Measurements from ENCODE around the gene CCL24.
"Not testable (repeated sequence)": the region's sequence is repeated elsewhere in the genome, so short reads cannot be mapped to it uniquely, and the experiment has no call there.

Gene CCL24

DNA sequence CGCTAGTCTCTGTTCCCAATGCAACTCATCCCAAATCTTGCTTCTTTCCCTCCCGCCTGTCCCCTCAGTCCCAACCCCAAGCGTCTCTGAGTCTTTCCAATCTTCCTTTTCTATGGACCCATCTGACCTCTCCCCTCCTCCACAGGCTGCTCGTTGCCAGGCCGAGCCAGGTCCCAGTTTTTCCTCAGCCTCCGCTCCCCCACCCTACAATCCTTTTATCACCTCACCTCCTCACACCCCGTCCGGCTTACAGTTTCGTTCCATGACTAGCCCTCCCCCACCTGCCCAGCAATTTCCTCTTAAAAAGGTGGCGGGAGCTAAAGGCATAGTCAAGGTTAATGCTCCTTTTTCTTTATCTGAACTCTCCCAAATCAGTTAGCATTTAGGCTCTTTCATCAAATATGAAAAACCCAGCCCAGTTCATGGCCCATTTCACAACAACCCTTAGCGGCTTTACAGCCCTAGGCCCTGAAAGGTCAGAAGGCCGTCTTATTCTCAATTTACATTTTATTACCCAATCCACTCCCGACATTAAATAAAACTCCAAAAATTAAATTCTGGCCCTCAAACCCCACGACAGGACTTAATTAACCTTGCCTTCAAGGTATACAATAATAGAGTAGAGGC is 32.8 kb downstream of the CCL24 start:
- DNase-seq (ENCODE audit: low spot score): not testable (repeated sequence)

- DNase-seq (ENCODE audit: low spot score): not testable (repeated sequence)
Observed at GRCh38 chr7:75779516-75779915, 34.1 kb downstream of the CCL24 start.

DNA sequence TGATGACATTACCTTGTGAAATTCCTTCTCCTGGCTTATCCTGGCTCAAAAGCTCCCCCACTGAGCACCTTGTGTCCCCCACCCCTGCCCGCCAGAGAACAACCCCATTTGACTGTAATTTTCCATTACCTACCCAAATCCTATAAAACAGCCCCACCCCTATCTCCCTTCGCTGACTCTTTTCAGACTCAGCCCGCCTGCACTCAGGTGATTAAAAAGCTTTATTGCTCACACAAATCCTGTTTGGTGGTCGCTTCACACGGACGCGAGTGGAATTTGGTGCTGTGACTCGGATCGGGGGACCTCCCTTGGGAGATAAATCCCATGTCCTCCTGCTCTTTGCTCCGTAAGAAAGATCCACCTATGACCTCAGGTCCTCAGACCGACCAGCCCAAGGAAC is 34.6 kb downstream of the CCL24 start:
- DNase-seq (ENCODE audit: low spot score): not testable (repeated sequence)

- DNase-seq (ENCODE audit: low spot score): no peak
Observed at GRCh38 chr7:75776295-75776971, 37.2 kb downstream of the CCL24 start.

DNA sequence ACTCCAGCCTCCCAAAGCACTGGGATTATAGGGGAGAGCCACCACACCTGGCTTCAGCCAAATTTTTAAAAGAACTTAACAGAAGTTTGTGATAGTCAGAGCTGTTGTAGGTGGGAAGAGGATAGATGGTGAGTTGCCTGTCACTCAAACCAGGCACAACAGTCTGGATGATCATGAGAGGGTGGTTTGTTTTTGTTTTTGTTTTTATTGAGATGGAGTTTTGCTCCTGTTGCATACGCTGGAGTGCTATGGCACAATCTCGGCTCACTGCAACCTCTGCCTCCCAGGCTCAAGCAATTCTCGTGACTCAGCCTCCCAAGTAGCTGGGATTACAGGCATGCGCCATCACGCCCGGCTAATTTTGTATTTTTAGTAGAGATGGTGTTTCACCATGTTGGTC is 39.6 kb downstream of the CCL24 start:
- DNase-seq (ENCODE audit: low spot score): not testable (repeated sequence)

DNA sequence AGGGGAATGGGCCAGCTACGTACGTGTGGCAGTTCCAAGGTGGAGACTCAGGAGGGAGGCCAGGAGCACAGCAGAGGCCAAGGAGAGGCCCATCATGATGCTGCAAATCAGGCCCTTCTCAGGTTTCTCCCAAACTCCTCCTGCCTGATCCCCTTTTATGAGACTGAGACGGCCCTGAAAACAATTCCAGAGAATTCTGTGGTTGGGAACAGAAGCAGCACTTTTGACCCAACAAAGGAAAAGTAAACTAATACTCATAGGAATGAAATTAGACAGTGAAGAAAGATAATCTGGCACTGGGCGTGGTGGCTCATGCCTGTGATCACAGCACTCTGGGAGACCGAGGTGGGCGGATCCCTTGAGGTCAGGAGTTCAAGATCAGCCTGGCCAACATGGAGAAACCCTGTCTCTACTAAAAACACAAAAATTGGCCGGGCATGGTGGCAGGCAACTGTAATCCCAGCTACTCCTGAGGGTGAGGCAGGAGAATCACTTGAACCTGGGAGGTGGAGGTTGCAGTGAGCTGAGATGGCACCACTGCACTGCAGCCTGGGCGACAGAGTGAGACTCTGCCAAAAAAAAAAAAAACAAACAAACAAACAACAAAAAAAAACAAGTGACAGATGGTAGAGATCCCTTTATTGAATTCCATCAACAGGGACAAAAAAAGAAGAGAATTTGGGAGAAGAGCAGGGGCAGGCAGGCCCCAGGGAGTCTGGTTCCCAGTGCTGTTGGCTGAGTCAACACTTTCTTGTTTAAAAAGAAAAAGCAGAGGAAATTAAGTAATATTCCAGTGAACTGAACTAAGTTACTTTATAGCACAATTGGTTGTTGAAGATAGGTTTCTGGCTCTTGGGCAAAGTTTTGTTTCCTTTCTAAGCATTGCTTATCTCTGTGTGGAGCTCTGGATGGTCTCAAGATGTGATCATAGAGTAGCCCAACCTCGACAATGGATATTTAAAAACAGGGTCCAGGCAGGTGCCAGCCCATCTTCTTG is 41.2 kb downstream of the CCL24 start, which contains the start of gene CCL26:
CCL26 (minus strand) TSS at position 131 of the 997 bp plus-strand sequence; CDS start at position 96, 35 bp downstream.
- no peak for DNase-seq (ENCODE audit: low spot score)

DNA sequence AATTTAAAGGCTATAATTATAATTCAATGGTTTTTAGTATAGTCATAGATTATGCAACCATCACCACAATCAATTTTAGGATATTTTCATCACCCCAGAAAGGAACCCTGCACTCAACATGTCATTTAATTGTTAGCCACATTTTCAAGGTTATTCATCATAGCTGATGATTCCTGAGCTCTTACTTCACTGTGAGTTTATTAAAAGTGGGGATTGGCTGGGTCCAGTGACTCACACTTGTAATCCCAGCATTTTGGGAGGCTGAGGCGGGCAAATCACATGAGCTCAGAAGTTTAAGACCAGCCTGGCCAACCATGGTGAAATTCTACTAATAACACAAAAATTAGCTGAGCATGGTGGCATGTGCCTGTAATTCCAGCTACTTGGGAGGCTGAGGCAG is 42.4 kb downstream of the CCL24 start:
- DNase-seq (ENCODE audit: low spot score): no peak

GRCh38 chr7:75762350-75762917 is 51.2 kb downstream of the CCL24 start:
- DNase-seq (ENCODE audit: low spot score): no peak

DNA sequence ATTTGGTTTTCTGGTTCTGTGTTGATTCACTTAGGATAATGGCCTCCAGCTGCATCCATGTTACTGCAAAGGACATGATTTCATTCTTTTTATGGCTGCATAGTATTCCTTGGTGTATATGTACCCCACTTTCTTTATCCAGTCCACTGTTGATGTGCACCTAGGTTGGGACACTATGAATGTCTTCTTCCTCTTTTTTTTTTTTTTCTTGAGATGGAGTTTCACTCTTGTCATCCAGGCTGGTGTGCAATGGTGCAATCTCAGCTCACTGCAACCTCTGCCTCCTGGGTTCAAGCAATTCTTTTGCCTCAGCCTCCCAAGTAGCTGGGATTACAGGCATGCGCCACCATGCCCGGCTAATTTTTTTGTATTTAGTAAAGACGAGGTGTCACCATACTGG is 51.8 kb downstream of the CCL24 start:
- not testable (repeated sequence) for DNase-seq (ENCODE audit: low spot score)
